ENCODE results near the gene VPS37B.

Gene VPS37B

DNA sequence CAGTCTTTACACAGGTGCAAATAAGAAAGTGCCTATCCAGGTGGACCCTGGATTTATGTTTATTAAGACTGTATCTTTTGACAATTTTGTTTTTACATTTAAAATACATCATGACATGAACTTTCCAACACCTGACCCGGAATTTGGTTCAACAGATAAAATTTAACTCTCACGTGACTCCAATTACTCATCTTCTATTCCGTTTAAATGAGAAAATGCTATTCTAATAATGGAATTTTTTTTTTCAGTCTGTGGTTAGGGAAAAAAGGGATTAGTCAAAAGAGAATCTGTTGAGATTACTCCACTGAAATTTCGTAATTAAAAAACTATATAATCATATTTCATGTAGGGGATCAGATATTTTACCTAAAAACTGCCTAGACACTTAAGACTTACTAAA, 11.1 kb downstream of the VPS37B start:
- no peaks in the 10 kb centered on the region for H3F3A ChIP-seq (ENCODE audit: insufficient read depth, low read length)
- no peak overlapping the region for H3K4me2 ChIP-seq (ENCODE audit: low read length)
- no peak overlapping the region for H3K4me3 ChIP-seq (ENCODE audit: low read depth, low read length, poor library complexity, severe bottlenecking)
- H3K9ac ChIP-seq (ENCODE audit: low read length), result no peak overlapping the region
- no peaks in the 10 kb centered on the region for H3K9me3 ChIP-seq (ENCODE audit: low read length)
- H2AFZ ChIP-seq (ENCODE audit: low read length), result no peak overlapping the region
- no peak overlapping the region for H3K27ac ChIP-seq (ENCODE audit: low read depth, low read length, poor library complexity, severe bottlenecking)
- no peaks in the 10 kb centered on the region for H3K9me2 ChIP-seq (ENCODE audit: low read depth, low read length)
- TF ChIP-seq, protein P1, sequence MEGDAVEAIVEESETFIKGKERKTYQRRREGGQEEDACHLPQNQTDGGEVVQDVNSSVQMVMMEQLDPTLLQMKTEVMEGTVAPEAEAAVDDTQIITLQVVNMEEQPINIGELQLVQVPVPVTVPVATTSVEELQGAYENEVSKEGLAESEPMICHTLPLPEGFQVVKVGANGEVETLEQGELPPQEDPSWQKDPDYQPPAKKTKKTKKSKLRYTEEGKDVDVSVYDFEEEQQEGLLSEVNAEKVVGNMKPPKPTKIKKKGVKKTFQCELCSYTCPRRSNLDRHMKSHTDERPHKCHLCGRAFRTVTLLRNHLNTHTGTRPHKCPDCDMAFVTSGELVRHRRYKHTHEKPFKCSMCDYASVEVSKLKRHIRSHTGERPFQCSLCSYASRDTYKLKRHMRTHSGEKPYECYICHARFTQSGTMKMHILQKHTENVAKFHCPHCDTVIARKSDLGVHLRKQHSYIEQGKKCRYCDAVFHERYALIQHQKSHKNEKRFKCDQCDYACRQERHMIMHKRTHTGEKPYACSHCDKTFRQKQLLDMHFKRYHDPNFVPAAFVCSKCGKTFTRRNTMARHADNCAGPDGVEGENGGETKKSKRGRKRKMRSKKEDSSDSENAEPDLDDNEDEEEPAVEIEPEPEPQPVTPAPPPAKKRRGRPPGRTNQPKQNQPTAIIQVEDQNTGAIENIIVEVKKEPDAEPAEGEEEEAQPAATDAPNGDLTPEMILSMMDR (IDR thresholded peaks at IDR 0.05; ENCODE audit: low read length), result no peak
- TF ChIP-seq EZH2 (IDR thresholded peaks at IDR 0.05; ENCODE audit: borderline replicate concordance, low read length), result no peak
- peaks cover 39% of the 10 kb centered on the region for H3K4me1 ChIP-seq (ENCODE audit: insufficient read depth, low read length, severe bottlenecking)
- no peaks in the 10 kb centered on the region for H3K27me3 ChIP-seq (ENCODE audit: insufficient read depth, low read length)
- H3K36me3 ChIP-seq (ENCODE audit: insufficient read depth, low read length), result no peaks in the 10 kb centered on the region
- H3K79me2 ChIP-seq (ENCODE audit: insufficient read depth, low read length), result no peaks in the 10 kb centered on the region
- no peaks in the 10 kb centered on the region for H4K20me1 ChIP-seq (ENCODE audit: insufficient read depth, low read length)

DNA sequence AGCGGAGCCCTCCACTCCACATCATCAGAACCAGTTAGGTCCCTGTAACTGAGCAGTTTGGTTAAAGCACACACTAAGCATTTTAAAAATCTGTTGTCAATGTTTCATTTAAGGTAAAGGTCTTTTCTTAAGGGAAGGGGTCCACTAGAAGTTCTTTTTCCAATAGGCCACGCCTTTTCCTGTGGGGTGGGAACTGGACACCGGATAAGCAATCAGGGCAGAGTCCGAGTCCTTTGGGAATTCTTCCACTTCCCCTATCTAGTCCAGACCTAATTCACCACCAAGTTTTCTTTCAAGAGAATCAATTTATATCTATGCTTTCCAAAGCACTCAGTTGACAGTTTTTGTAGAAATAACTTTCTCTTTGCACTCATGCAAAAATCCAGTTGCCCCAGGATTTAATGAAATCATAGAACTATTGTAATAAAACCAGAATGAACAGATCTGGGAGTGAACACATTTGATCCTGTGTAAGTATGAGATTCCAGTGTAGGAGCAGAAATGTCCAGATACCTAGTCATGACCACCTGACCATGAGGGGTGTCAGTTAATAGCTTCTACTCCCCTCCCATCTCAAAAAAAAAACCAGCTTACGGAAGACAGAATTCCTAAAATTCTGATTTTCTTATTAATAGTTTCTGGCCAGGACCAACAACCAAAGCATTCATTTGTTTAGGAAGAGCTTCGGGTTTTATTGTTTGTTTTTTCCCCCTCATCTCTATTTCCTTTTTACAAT, 11.7 kb downstream of the VPS37B start:
- Histone ChIP-seq H3K79me2 (ENCODE audit: insufficient read depth, low read length) (no peaks in the 10 kb centered on the region), H3K4me1 (ENCODE audit: insufficient read depth, low read length, severe bottlenecking) (peaks cover 33% of the 10 kb centered on the region), H3K9me2 (ENCODE audit: low read depth, low read length) (no peaks in the 10 kb centered on the region), H3K9me3 (ENCODE audit: low read length) (no peaks in the 10 kb centered on the region), H2AFZ (ENCODE audit: low read length) (no peak overlapping the region), H3K4me2 (ENCODE audit: low read length) (no peak overlapping the region), H4K20me1 (ENCODE audit: insufficient read depth, low read length) (no peaks in the 10 kb centered on the region), H3K9ac (ENCODE audit: low read length) (no peak overlapping the region), H3K27me3 (ENCODE audit: insufficient read depth, low read length) (no peaks in the 10 kb centered on the region), H3F3A (ENCODE audit: insufficient read depth, low read length) (no peaks in the 10 kb centered on the region), H3K36me3 (ENCODE audit: insufficient read depth, low read length) (no peaks in the 10 kb centered on the region), H3K27ac (ENCODE audit: low read depth, low read length, poor library complexity, severe bottlenecking) (no peak overlapping the region), H3K4me3 (ENCODE audit: low read depth, low read length, poor library complexity, severe bottlenecking) (no peak overlapping the region)
- TF ChIP-seq, protein P1 (IDR thresholded peaks at IDR 0.05; ENCODE audit: low read length), result no peak
- TF ChIP-seq EZH2 (IDR thresholded peaks at IDR 0.05; ENCODE audit: borderline replicate concordance, low read length), result no peak

DNA sequence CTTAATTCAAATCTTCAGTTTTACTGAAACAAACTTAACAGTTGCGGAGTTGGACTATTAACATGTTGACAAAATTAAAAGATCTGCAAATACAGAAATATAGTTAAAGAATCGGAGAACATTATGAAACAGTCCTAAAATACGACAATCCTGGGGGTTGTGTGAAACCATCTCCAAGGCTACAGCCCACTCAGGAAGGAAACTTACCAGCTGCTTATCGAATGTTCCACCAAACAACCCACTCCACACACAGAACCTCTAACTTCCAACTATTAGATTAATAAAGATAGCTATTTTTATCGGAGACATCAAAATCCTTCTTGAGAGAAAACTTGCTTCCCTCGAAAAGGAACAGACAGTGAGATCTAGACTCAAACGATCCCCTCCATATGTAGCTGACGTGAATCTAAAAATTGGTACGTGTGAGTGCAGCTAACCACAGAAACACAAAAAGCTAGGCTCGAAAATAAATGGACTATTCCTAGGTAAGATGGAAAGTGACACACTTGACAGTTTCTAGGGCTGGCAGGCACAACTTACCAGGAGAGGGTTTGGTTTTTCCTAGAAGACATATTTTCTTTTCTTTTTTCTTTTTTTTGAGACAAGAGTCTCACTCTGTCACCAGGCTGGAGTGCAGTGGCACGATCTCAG, 12.9 kb downstream of the VPS37B start:
- Histone ChIP-seq H3F3A (ENCODE audit: insufficient read depth, low read length) (no peaks in the 10 kb centered on the region), H3K36me3 (ENCODE audit: insufficient read depth, low read length) (no peaks in the 10 kb centered on the region), H4K20me1 (ENCODE audit: insufficient read depth, low read length) (no peaks in the 10 kb centered on the region), H2AFZ (ENCODE audit: low read length) (no peak overlapping the region), H3K27ac (ENCODE audit: low read depth, low read length, poor library complexity, severe bottlenecking) (no peak overlapping the region), H3K9ac (ENCODE audit: low read length) (no peak overlapping the region), H3K27me3 (ENCODE audit: insufficient read depth, low read length) (no peaks in the 10 kb centered on the region), H3K9me3 (ENCODE audit: low read length) (no peaks in the 10 kb centered on the region), H3K79me2 (ENCODE audit: insufficient read depth, low read length) (no peaks in the 10 kb centered on the region), H3K9me2 (ENCODE audit: low read depth, low read length) (no peaks in the 10 kb centered on the region), H3K4me1 (ENCODE audit: insufficient read depth, low read length, severe bottlenecking) (peaks cover 21% of the 10 kb centered on the region), H3K4me3 (ENCODE audit: low read depth, low read length, poor library complexity, severe bottlenecking) (no peak overlapping the region), H3K4me2 (ENCODE audit: low read length) (no peak overlapping the region)
- TF ChIP-seq, protein P1 (IDR thresholded peaks at IDR 0.05; ENCODE audit: low read length), result no peak
- no peak for TF ChIP-seq EZH2 (IDR thresholded peaks at IDR 0.05; ENCODE audit: borderline replicate concordance, low read length)
